SK-N-SH (cell line): Measurements from ENCODE around the gene HECW1. TPM values are rescaled to one million over a fixed set of nuclear protein-coding genes. Genes with fewer than 3 reads are reported as not detected.

Source experiments
- CTCF ChIA-PET: fragments of 300-600, 350-600 bp; formaldehyde crosslinking; extraction: SDS; loops from one replicate; lab custom pipeline; 2021; lab: Yijun Ruan, JAX
- POLR2A ChIA-PET: fragments of 350-600 bp; sonication (Branson Sonifier 250); formaldehyde crosslinking; extraction: SDS; loops from one replicate; lab custom pipeline; 2020; ENCODE audit warnings: antibody characterized with exemption, inconsistent platforms; lab: Yijun Ruan, JAX
- DNase-seq: peaks from one replicate; pipeline ENCODE4 v3.0.0; 2012
- H2AFZ ChIP-seq: fragments of 200-600 bp; sonication (generic); 2 replicates; pipeline ENCODE4 v1.8.1; 2016; ENCODE audit warnings: antibody characterized with exemption, mild to moderate bottlenecking, low read depth
- H3F3A ChIP-seq: fragments of 200-600 bp; sonication (generic); replicated peaks from 2 replicates; pipeline ENCODE3; 2016; ENCODE audit warnings: antibody characterized with exemption, mild to moderate bottlenecking; ENCODE audit not compliant: insufficient read depth
- H3K27ac ChIP-seq, 2 experiments: fragments of 200-500 bp in 1 of 2; fragments of 200-600 bp in 1 of 2; sonication (Bioruptor generic) in 1 of 2; sonication (generic), shearing (Covaris generic) in 1 of 2; 2 replicates each; pipeline versions ENCODE4 v1.5.1 to v1.6.1; 2014 to 2016; ENCODE audit warnings: low read depth in 2 of 2, inconsistent platforms in 1 of 2, low read length in 1 of 2, mild to moderate bottlenecking in 1 of 2, mixed read lengths in 1 of 2
- H3K27me3 ChIP-seq: fragments of 200-600 bp; sonication (generic), shearing (Covaris generic); 2 replicates; pipeline ENCODE4 v1.6.1; 2016; ENCODE audit warnings: mixed run types; ENCODE audit not compliant: insufficient read depth
- H3K36me3 ChIP-seq, 2 experiments: fragments of 200-500 bp in 1 of 2; fragments of 200-600 bp in 1 of 2; sonication (Bioruptor generic) in 1 of 2; sonication (generic) in 1 of 2; replicated peaks in 1 of 2; 2 replicates each; pipeline versions ENCODE3 to v1.5.1; 2014 to 2016; ENCODE audit warnings: low read length in 1 of 2, mild to moderate bottlenecking in 1 of 2; ENCODE audit not compliant: insufficient read depth in 2 of 2, control insufficient read depth in 1 of 2
- H3K4me1 ChIP-seq, 2 experiments: fragments of 200-500 bp in 1 of 2; fragments of 200-600 bp in 1 of 2; sonication (Bioruptor generic) in 1 of 2; sonication (generic), shearing (Covaris generic) in 1 of 2; 2 replicates each; pipeline versions ENCODE4 v1.5.1 to v1.6.1; 2014 to 2016; ENCODE audit warnings: low read depth in 1 of 2, low read length in 1 of 2, mixed run types in 1 of 2; ENCODE audit not compliant: insufficient read depth in 2 of 2, control insufficient read depth in 1 of 2
- H3K4me2 ChIP-seq: fragments of 200-600 bp; sonication (generic), shearing (Covaris generic); 2 replicates; pipeline ENCODE4 v1.6.1; 2017; ENCODE audit warnings: mixed run types
- H3K4me3 ChIP-seq, 2 experiments: fragments of 200-500 bp in 1 of 2; fragments of 200-600 bp in 1 of 2; sonication (Bioruptor generic) in 1 of 2; sonication (generic), shearing (Covaris generic) in 1 of 2; 2 replicates each; pipeline versions ENCODE4 v1.5.1 to v1.8.1; 2014 to 2016; ENCODE audit warnings: low read depth in 2 of 2, inconsistent platforms in 1 of 2, low read length in 1 of 2, mild to moderate bottlenecking in 1 of 2, mixed read lengths in 1 of 2, moderate library complexity in 1 of 2
- H3K79me2 ChIP-seq: fragments of 200-600 bp; sonication (generic); 2 replicates; pipeline ENCODE4 v1.8.1; 2017; ENCODE audit warnings: mild to moderate bottlenecking; ENCODE audit not compliant: insufficient read depth
- H3K9ac ChIP-seq: fragments of 200-600 bp; sonication (generic); 2 replicates; pipeline ENCODE4 v1.6.1; 2017; ENCODE audit warnings: mixed run types
- H3K9me2 ChIP-seq: fragments of 200-600 bp; sonication (generic); 2 replicates; pipeline ENCODE4 v1.6.1; 2017; ENCODE audit warnings: mixed run types
- H3K9me3 ChIP-seq: fragments of 200-600 bp; sonication (generic); 2 replicates; pipeline ENCODE4 v1.6.1; 2017; ENCODE audit warnings: mixed run types, mild to moderate bottlenecking, moderate library complexity
- H4K20me1 ChIP-seq: fragments of 200-600 bp; sonication (generic); 2 replicates; pipeline ENCODE4 v1.6.1; 2017; ENCODE audit warnings: mild to moderate bottlenecking, mixed run types; ENCODE audit not compliant: insufficient read depth
- CTCF ChIP-seq: fragments of 200-600 bp; sonication (generic); IDR thresholded peaks from 2 replicates; pipeline ENCODE4 v1.6.1; 2017; ENCODE audit warnings: antibody characterized with exemption, mild to moderate bottlenecking, moderate library complexity
- ELF1 ChIP-seq: IDR thresholded peaks from 2 replicates; pipeline ENCODE4 v1.4.0; 2012
- EP300 ChIP-seq, 2 experiments: IDR thresholded peaks; 2 replicates each; pipeline versions ENCODE4 v1.4.0 to v1.6.1; 2012; ENCODE audit warnings: borderline replicate concordance in 1 of 2, low read depth in 1 of 2, low read length in 1 of 2
- EZH2phosphoT487 ChIP-seq: fragments of 200-600 bp; sonication (generic); IDR thresholded peaks from 2 replicates; pipeline ENCODE4 v1.6.1; 2017; ENCODE audit warnings: low read depth, mixed run types, mild to moderate bottlenecking, antibody characterized with exemption, moderate library complexity, borderline replicate concordance
- FOSL2 ChIP-seq: IDR thresholded peaks from 2 replicates; pipeline ENCODE4 v1.4.0; 2012; ENCODE audit warnings: low read depth, mild to moderate bottlenecking, moderate library complexity, borderline replicate concordance
- FOXJ3 ChIP-seq: sonication (generic); formaldehyde crosslinking; IDR thresholded peaks from 2 replicates; pipeline ENCODE4 v1.5.1; 2020; ENCODE audit warnings: mild to moderate bottlenecking, missing genetic modification reagents
- FOXM1 ChIP-seq: IDR thresholded peaks from 2 replicates; pipeline ENCODE4 v1.4.0; 2012; ENCODE audit warnings: low read depth, mild to moderate bottlenecking
- GATA2 ChIP-seq: sonication (generic); formaldehyde crosslinking; IDR thresholded peaks from 2 replicates; pipeline ENCODE4 v1.5.0; 2020; ENCODE audit warnings: mild to moderate bottlenecking, missing genetic modification reagents
- JUND ChIP-seq: IDR thresholded peaks from 2 replicates; pipeline ENCODE4 v1.4.0; 2012
- NFIC ChIP-seq: IDR thresholded peaks from 2 replicates; pipeline ENCODE4 v1.4.0; 2012; ENCODE audit warnings: borderline replicate concordance
- PBX3 ChIP-seq: IDR thresholded peaks from 2 replicates; pipeline ENCODE4; 2012
- POLR2AphosphoS5 ChIP-seq: IDR thresholded peaks from 2 replicates; pipeline ENCODE4 v1.6.1; 2012; ENCODE audit warnings: low read depth, low read length
- RCOR1 ChIP-seq: fragments of 150-350 bp; IDR thresholded peaks from 2 replicates; pipeline ENCODE4 v1.6.1; 2017; ENCODE audit warnings: antibody characterized with exemption, low read length
- RXRA ChIP-seq: IDR thresholded peaks from 2 replicates; pipeline ENCODE4 v1.4.0; 2012; ENCODE audit warnings: low read depth, mild to moderate bottlenecking, borderline replicate concordance
- TAF1 ChIP-seq: IDR thresholded peaks from 2 replicates; pipeline ENCODE4 v1.6.1; 2012; ENCODE audit warnings: low read depth, mild to moderate bottlenecking, low read length, moderate library complexity, borderline replicate concordance
- TEAD4 ChIP-seq: IDR thresholded peaks from 2 replicates; pipeline ENCODE4 v1.4.0; 2012; ENCODE audit warnings: mild to moderate bottlenecking, borderline replicate concordance; ENCODE audit not compliant: insufficient read depth
- USF1 ChIP-seq: IDR thresholded peaks from 2 replicates; pipeline ENCODE4 v1.4.0; 2012; ENCODE audit warnings: low read depth, borderline replicate concordance
- USF2 ChIP-seq: fragments of 150-350 bp; IDR thresholded peaks from 2 replicates; pipeline ENCODE4 v1.6.1; 2017; ENCODE audit warnings: antibody characterized with exemption, low read length, low read depth, borderline replicate concordance
- WGBS: methylation state at CpG from one replicate; pipeline ENCODE4 v1.1.6; 2017; ENCODE audit warnings: low lambda C conversion rate; 5-methylcytosine and 5-hydroxymethylcytosine counted together
- polyA plus RNA-seq, 3 experiments: library from polyadenylated mRNA; depleted of rRNA; stranded (reverse); fragments of >200 nt; gene quantifications; 2 replicates each; pipeline ENCODE4 v1.2.3, GENCODE V29; 2012

The HECW1 gene
- polyA plus RNA-seq, 1 of the 3 experiments (the other 2 are of a cell fraction) = not detected

- Histone ChIP-seq H3K79me2 (no peaks in the 10 kb centered on the region), H3K9me2 (no peaks in the 10 kb centered on the region), H3K27ac (no peak overlapping the region), H3K4me3 (no peak overlapping the region), H2AFZ (no peak overlapping the region), H3K27me3 (peaks cover 1% of the 10 kb centered on the region; the same call in 1 of the 2 replicates), H3K9me3 (no peaks in the 10 kb centered on the region), H4K20me1 (no peaks in the 10 kb centered on the region), H3F3A (no peaks in the 10 kb centered on the region), H3K9ac (no peak overlapping the region), H3K4me1 (no peaks in the 10 kb centered on the region), H3K4me2 (no peak overlapping the region), H3K36me3 (no peaks in the 10 kb centered on the region)
- no peak for DNase-seq
- ChIA-PET POLR2A (no interaction called here), CTCF (interaction anchor here (1.0 kb wide), 1 partner anchor 11 kb away, joined by 3 read pairs; no protein-coding TSS in a partner anchor)
- 5% methylated on average over 1 of the region's 1 CpG for WGBS
- TF ChIP-seq EP300 (IDR thresholded peaks at IDR 0.05; ENCODE audit: borderline replicate concordance in 1 of 2, low read depth in 1 of 2, low read length in 1 of 2) = no peak
- TF ChIP-seq USF2 = no peak
- no peak for TF ChIP-seq FOXM1
- no peak for TF ChIP-seq FOXJ3
- TF ChIP-seq NFIC = no peak
- TF ChIP-seq RCOR1 = no peak
- no peak for TF ChIP-seq TAF1
- no peak for TF ChIP-seq ELF1
- no peak for TF ChIP-seq POLR2AphosphoS5
- no peak for TF ChIP-seq USF1
- no peak for TF ChIP-seq GATA2 (CRISPR knock-in tag)
- TF ChIP-seq TEAD4 = no peak
- TF ChIP-seq JUND = no peak
- no peak for TF ChIP-seq EZH2phosphoT487
- TF ChIP-seq CTCF = no peak
- TF ChIP-seq PBX3 = no peak
- TF ChIP-seq RXRA = no peak
- no peak for TF ChIP-seq FOSL2
These were observed 7.5 kb upstream of the HECW1 start for GRCh38 chr7:43104874-43105520.
